Mucosa of stomach (tissue), 1 donor: ENCODE data around the gene TRIM41.

Experiments
- H3K27me3 ChIP-seq: one replicate; pipeline ENCODE4 v1.7.0; 2013; ENCODE audit warnings: mild to moderate bottlenecking, low read length; ENCODE audit not compliant: control insufficient read depth, insufficient read depth
- H3K36me3 ChIP-seq: one replicate; pipeline ENCODE4 v1.7.0; 2013; ENCODE audit warnings: low read length; ENCODE audit not compliant: control insufficient read depth, insufficient read depth
- H3K4me1 ChIP-seq: one replicate; pipeline ENCODE4 v1.7.0; 2013; ENCODE audit warnings: mild to moderate bottlenecking, low read length; ENCODE audit not compliant: control insufficient read depth, insufficient read depth
- H3K4me3 ChIP-seq: one replicate; pipeline ENCODE4 v1.7.0; 2013; ENCODE audit warnings: low read length
- H3K9ac ChIP-seq: one replicate; pipeline ENCODE4 v1.7.0; 2013; ENCODE audit warnings: mild to moderate bottlenecking, low read length, moderate library complexity
- H3K9me3 ChIP-seq: one replicate; pipeline ENCODE4 v1.7.0; 2013; ENCODE audit warnings: mild to moderate bottlenecking, low read length, moderate library complexity; ENCODE audit not compliant: control insufficient read depth
- donor health status: Pancreatic carcinoma.

Gene TRIM41

GRCh38 chr5:181197326-181197951 is 25.6 kb upstream of the TRIM41 start:
- H3K9ac ChIP-seq: no peak overlapping the region
- no peaks in the 10 kb centered on the region for H3K27me3 ChIP-seq
- no peaks in the 10 kb centered on the region for H3K9me3 ChIP-seq
- H3K4me3 ChIP-seq: no peak overlapping the region
- H3K4me1 ChIP-seq: peaks cover 13% of the 10 kb centered on the region
- H3K36me3 ChIP-seq: no peaks in the 10 kb centered on the region

- no peaks in the 10 kb centered on the region for H3K36me3 ChIP-seq
- H3K9ac ChIP-seq: no peak overlapping the region
- H3K9me3 ChIP-seq: no peaks in the 10 kb centered on the region
- peaks cover 13% of the 10 kb centered on the region for H3K4me1 ChIP-seq
- H3K4me3 ChIP-seq: no peak overlapping the region
- H3K27me3 ChIP-seq: no peaks in the 10 kb centered on the region
Observed at GRCh38 chr5:181198106-181198685, 24.9 kb upstream of the TRIM41 start.

GRCh38 chr5:181198905-181199519 is 24.1 kb upstream of the TRIM41 start:
- Histone ChIP-seq H3K9me3 (no peaks in the 10 kb centered on the region), H3K27me3 (peaks cover 8% of the 10 kb centered on the region), H3K4me3 (no peak overlapping the region), H3K36me3 (no peaks in the 10 kb centered on the region), H3K4me1 (peaks cover 19% of the 10 kb centered on the region), H3K9ac (no peak overlapping the region)

GRCh38 chr5:181199881-181200638 is 23.0 kb upstream of the TRIM41 start:
- H3K36me3 ChIP-seq: no peaks in the 10 kb centered on the region
- peaks cover 23% of the 10 kb centered on the region for H3K4me1 ChIP-seq
- H3K9me3 ChIP-seq: no peaks in the 10 kb centered on the region
- no peak overlapping the region for H3K9ac ChIP-seq
- no peak overlapping the region for H3K4me3 ChIP-seq
- peaks cover 14% of the 10 kb centered on the region for H3K27me3 ChIP-seq

- Histone ChIP-seq H3K4me3 (no peak overlapping the region), H3K9me3 (no peaks in the 10 kb centered on the region), H3K4me1 (peaks cover 29% of the 10 kb centered on the region), H3K9ac (no peak overlapping the region), H3K27me3 (peaks cover 22% of the 10 kb centered on the region), H3K36me3 (no peaks in the 10 kb centered on the region)
Observed at GRCh38 chr5:181200816-181201215, 22.3 kb upstream of the TRIM41 start.

GRCh38 chr5:181203093-181203711 is 19.9 kb upstream of the TRIM41 start:
- H3K4me1 ChIP-seq: peaks cover 37% of the 10 kb centered on the region
- no peaks in the 10 kb centered on the region for H3K9me3 ChIP-seq
- peaks cover 28% of the 10 kb centered on the region for H3K27me3 ChIP-seq
- no peak overlapping the region for H3K9ac ChIP-seq
- no peaks in the 10 kb centered on the region for H3K36me3 ChIP-seq
- H3K4me3 ChIP-seq: no peak overlapping the region

GRCh38 chr5:181203777-181204112 is 19.3 kb upstream of the TRIM41 start:
- Histone ChIP-seq H3K36me3 (no peaks in the 10 kb centered on the region), H3K4me1 (peaks cover 37% of the 10 kb centered on the region), H3K4me3 (peak overlapping the region; percentile 2), H3K27me3 (peaks cover 28% of the 10 kb centered on the region), H3K9ac (peak overlapping the region; percentile 40), H3K9me3 (no peaks in the 10 kb centered on the region)

- H3K27me3 ChIP-seq: peaks cover 28% of the 10 kb centered on the region
Observed at GRCh38 chr5:181204113-181204825, 18.8 kb upstream of the TRIM41 start.

GRCh38 chr5:181204826-181205760 is 18.0 kb upstream of the TRIM41 start, which contains the start of gene TRIM7:
TRIM7 (minus strand) TSS chr5:181205196; CDS start chr5:181205110, 86 bp downstream.
- Histone ChIP-seq H3K27me3 (peaks cover 28% of the 10 kb centered on the region), H3K36me3 (no peaks in the 10 kb centered on the region), H3K4me3 (peak within 1 kb of the TSS; percentile 10), H3K9me3 (no peaks in the 10 kb centered on the region), H3K9ac (peak within 1 kb of the TSS; percentile 40), H3K4me1 (peaks cover 37% of the 10 kb centered on the region)

More at GRCh38 chr5:181204113-181204825, 18.8 kb upstream of the TRIM41 start:
- H3K36me3 ChIP-seq: no peaks in the 10 kb centered on the region
- no peaks in the 10 kb centered on the region for H3K9me3 ChIP-seq
- H3K9ac ChIP-seq: peak overlapping the region; percentile 40
- H3K4me3 ChIP-seq: peak overlapping the region; percentile 2
- peaks cover 37% of the 10 kb centered on the region for H3K4me1 ChIP-seq

GRCh38 chr5:181205761-181206649 is 17.1 kb upstream of the TRIM41 start:
- Histone ChIP-seq H3K36me3 (no peaks in the 10 kb centered on the region), H3K27me3 (peaks cover 28% of the 10 kb centered on the region), H3K4me1 (peaks cover 37% of the 10 kb centered on the region), H3K9ac (peak overlapping the region; percentile 40), H3K4me3 (peak overlapping the region; percentile 46), H3K9me3 (no peaks in the 10 kb centered on the region)
